T-cell (primary cell): ENCODE results near the gene KLF7. TPM values are rescaled to one million over a fixed set of nuclear protein-coding genes. Genes with fewer than 3 reads are reported as not detected.

Experiments
- ATAC-seq, 4 experiments: fragments of 200-7000 bp in 3 of 4; fragments of 150-1000 bp in 1 of 4; cut with Tn5 transposase; replicated peaks in 1 of 4; 1 replicate in 3 of 4; 2 replicates in 1 of 4; pipeline ENCODE4 v1.10.0; 2021; ENCODE audit warnings: moderate library complexity in 3 of 4, mild to moderate bottlenecking in 2 of 4, moderate number of reproducible peaks in 1 of 4
- CTCF ChIA-PET, 2 donors: fragments of 300-600 bp; sonication (Branson Sonifier 250); formaldehyde crosslinking; loops; one replicate each; lab custom pipeline; 2022; ENCODE audit warnings: antibody characterized with exemption in 2 of 2; lab: Charles Lee
- POLR2A ChIA-PET, 2 donors: fragments of 300-600 bp; sonication (Branson Sonifier 250); formaldehyde crosslinking; loops; one replicate each; lab custom pipeline; 2022; ENCODE audit warnings: antibody characterized with exemption in 2 of 2; lab: Charles Lee
- DNase-seq, 35 experiments: peaks; one replicate each; pipeline versions ENCODE4 v3.0.0 to v3.0.0-alpha.2; 2013 to 2023
- H3K27ac ChIP-seq: one replicate; pipeline ENCODE4 v1.5.1; 2013; ENCODE audit warnings: low read length
- H3K27me3 ChIP-seq, 2 experiments: replicated peaks in 1 of 2; 1 replicate in 1 of 2; 2 replicates in 1 of 2; pipeline versions ENCODE4 v1.6.1 to v1.7.0; 2013; ENCODE audit warnings: low read length in 1 of 2, mixed read lengths in 1 of 2; ENCODE audit not compliant: control insufficient read depth in 2 of 2, insufficient read depth in 2 of 2; ENCODE audit errors: extremely low read depth in 1 of 2
- H3K36me3 ChIP-seq, 2 donors: 1 replicate in 1 of 2; 2 replicates in 1 of 2; pipeline versions ENCODE4 v1.6.1 to v1.7.0; 2013; ENCODE audit warnings: low read length in 1 of 2; ENCODE audit not compliant: control insufficient read depth in 2 of 2, insufficient read depth in 1 of 2; ENCODE audit errors: extremely low read depth in 1 of 2
- H3K4me1 ChIP-seq, 2 experiments: 1 replicate in 1 of 2; 2 replicates in 1 of 2; pipeline versions ENCODE4 v1.6.1 to v1.7.0; 2013; ENCODE audit warnings: low read length in 2 of 2, mixed read lengths in 1 of 2; ENCODE audit not compliant: insufficient read depth in 2 of 2, control insufficient read depth in 1 of 2; ENCODE audit errors: extremely low read depth in 1 of 2
- H3K4me3 ChIP-seq, 2 donors: 1 replicate in 1 of 2; 2 replicates in 1 of 2; pipeline versions ENCODE4 v1.5.1 to v1.7.0; 2013; ENCODE audit warnings: mild to moderate bottlenecking in 2 of 2, low read length in 1 of 2, moderate library complexity in 1 of 2; ENCODE audit not compliant: control insufficient read depth in 1 of 2; ENCODE audit errors: extremely low read depth in 1 of 2
- H3K9me3 ChIP-seq: 2 replicates; pipeline ENCODE4 v1.7.0; 2013
- H3K27ac Mint-ChIP-seq, 2 donors: one replicate each; pipeline ENCODE4 v1.8.0; 2020 to 2021; ENCODE audit warnings: mild to moderate bottlenecking in 2 of 2, mixed read lengths in 2 of 2
- H3K27me3 Mint-ChIP-seq, 2 donors: one replicate each; pipeline ENCODE4 v1.8.0; 2021 to 2022; ENCODE audit warnings: mixed read lengths in 2 of 2
- H3K36me3 Mint-ChIP-seq: one replicate; pipeline ENCODE4 v1.8.0; 2021; ENCODE audit warnings: mixed read lengths
- H3K4me1 Mint-ChIP-seq, 3 donors: one replicate each; pipeline ENCODE4 v1.8.0; 2020 to 2022; ENCODE audit warnings: mixed read lengths in 3 of 3, mild to moderate bottlenecking in 1 of 3
- H3K4me3 Mint-ChIP-seq, 3 donors: one replicate each; pipeline ENCODE4 v1.8.0; 2020 to 2022; ENCODE audit warnings: mild to moderate bottlenecking in 3 of 3, mixed read lengths in 3 of 3, moderate library complexity in 3 of 3
- H3K9me3 Mint-ChIP-seq, 3 donors: one replicate each; pipeline ENCODE4 v1.8.0; 2020 to 2022; ENCODE audit warnings: mixed read lengths in 3 of 3
- WGBS: methylation state at CpG from one replicate; pipeline ENCODE4 v1.1.5; 2013; ENCODE audit warnings: missing lambda C conversion rate; ENCODE audit not compliant: insufficient coverage; 5-methylcytosine and 5-hydroxymethylcytosine counted together
- total RNA-seq, 35 experiments: library from RNA in 6 of 35; stranded (reverse) in 6 of 35; fragments of 120-200 nt in 1 of 35; gene quantifications; one replicate each; pipeline versions ENCODE4 v1.2.1 to v1.2.4 and lab custom pipeline; 2013 to 2026

Gene KLF7
- total RNA-seq, 5 donors from 2014 or later (not counting 1 experiment from before 2014, with no cell fraction given): 56.8 to 90.6 (median 65.7) TPM

GRCh38 chr2:207141386-207141785 is 24.4 kb downstream of the KLF7 start:
- no peaks in the 10 kb centered on the region for H3K9me3 Mint-ChIP-seq
- H3K27ac Mint-ChIP-seq: peak overlapping the region; percentile 92 to 97
- H3K27me3 ChIP-seq: no peaks in the 10 kb centered on the region
- no peaks in the 10 kb centered on the region for H3K9me3 ChIP-seq
- peak overlapping the region in 1 of 3 donors; percentile 68 for H3K4me3 Mint-ChIP-seq
- no peak overlapping the region for H3K4me3 ChIP-seq
- H3K4me1 Mint-ChIP-seq: peaks cover 72 to 88% (median 85%) of the 10 kb centered on the region in 3 donors
- no peak for DNase-seq
- peaks cover 14% of the 10 kb centered on the region for H3K36me3 Mint-ChIP-seq
- WGBS: 45% methylated on average over 1 of the region's 2 CpGs
- ChIA-PET CTCF (interaction anchor here (1.0 to 1.7 kb wide), 5 partner anchors 14 to 332 kb away, joined by 3 to 7 read pairs (median 3); no protein-coding TSS in a partner anchor), POLR2A (interaction anchor here (0.5 to 5.0 kb wide), 6 partner anchors 13 to 37 kb away, joined by 3 to 49 read pairs (median 4); partner anchors contain the start of gene KLF7 (in 2 of the 2))
- no peak for ATAC-seq
- no peaks in the 10 kb centered on the region for H3K36me3 ChIP-seq
- H3K4me1 ChIP-seq: peaks cover 33 to 37% of the 10 kb centered on the region in 2 experiments
- H3K27me3 Mint-ChIP-seq: no peaks in the 10 kb centered on the region
- H3K27ac ChIP-seq: peak overlapping the region; percentile 86

- DNase-seq (no peak), ATAC-seq (no peak)
- CTCF ChIA-PET: no interaction called here
- no peaks in the 10 kb centered on the region for H3K27me3 Mint-ChIP-seq
- H3K36me3 Mint-ChIP-seq: peaks cover 7% of the 10 kb centered on the region
- no peak overlapping the region for H3K4me3 Mint-ChIP-seq
- POLR2A ChIA-PET: interaction anchor here in 1 of 2 donors (5.0 kb wide), 1 partner anchor 25 kb away, joined by 49 read pairs; the partner anchor contains the start of gene KLF7
- peak overlapping the region; percentile 22 for H3K27ac ChIP-seq
- no peaks in the 10 kb centered on the region for H3K36me3 ChIP-seq
- H3K4me1 ChIP-seq: peaks cover 42 to 48% of the 10 kb centered on the region in 2 experiments
- peaks cover 72 to 88% (median 86%) of the 10 kb centered on the region in 3 donors for H3K4me1 Mint-ChIP-seq
- H3K9me3 Mint-ChIP-seq: no peaks in the 10 kb centered on the region
- H3K27me3 ChIP-seq: no peaks in the 10 kb centered on the region
- H3K9me3 ChIP-seq: no peaks in the 10 kb centered on the region
- H3K4me3 ChIP-seq: no peak overlapping the region
- peak overlapping the region; percentile 72 to 85 for H3K27ac Mint-ChIP-seq
Measured at GRCh38 chr2:207140265-207140664, 25.5 kb downstream of the KLF7 start.

GRCh38 chr2:207139552-207139951 is 26.2 kb downstream of the KLF7 start:
- Histone ChIP-seq H3K27me3 (no peaks in the 10 kb centered on the region), H3K27ac (no peak overlapping the region), H3K4me1 (peaks cover 45 to 48% of the 10 kb centered on the region in 2 experiments), H3K9me3 (no peaks in the 10 kb centered on the region), H3K36me3 (no peaks in the 10 kb centered on the region), H3K4me3 (no peak overlapping the region)
- CTCF ChIA-PET: interaction anchor here in 1 of 2 donors (0.6 kb wide), 1 partner anchor 18 kb away, joined by 3 read pairs; no protein-coding TSS in a partner anchor
- no peaks in the 10 kb centered on the region for H3K27me3 Mint-ChIP-seq
- ATAC-seq: no peak
- H3K36me3 Mint-ChIP-seq: peaks cover 9% of the 10 kb centered on the region
- WGBS: no CpG with 5 or more reads among the region's 4 CpGs
- H3K4me3 Mint-ChIP-seq: no peak overlapping the region
- DNase-seq: no peak
- H3K27ac Mint-ChIP-seq: peak overlapping the region in 1 of 2 donors; percentile 24
- H3K4me1 Mint-ChIP-seq: peaks cover 72 to 88% (median 86%) of the 10 kb centered on the region in 3 donors
- POLR2A ChIA-PET: interaction anchor here (0.6 to 1.6 kb wide), 4 partner anchors 12 to 358 kb away, joined by 3 to 4 read pairs (median 3); no protein-coding TSS in a partner anchor
- no peaks in the 10 kb centered on the region for H3K9me3 Mint-ChIP-seq

GRCh38 chr2:207138627-207139297 is 27.0 kb downstream of the KLF7 start:
- Mint-ChIP-seq H3K36me3 (peaks cover 15% of the 10 kb centered on the region), H3K9me3 (no peaks in the 10 kb centered on the region), H3K27ac (peak overlapping the region; percentile 24 to 49), H3K4me3 (no peak overlapping the region), H3K27me3 (no peaks in the 10 kb centered on the region), H3K4me1 (peaks cover 72 to 88% (median 85%) of the 10 kb centered on the region in 3 donors)
- WGBS: 94% methylated on average over 6 of the region's 9 CpGs
- Histone ChIP-seq H3K9me3 (no peaks in the 10 kb centered on the region), H3K4me1 (peaks cover 41 to 42% of the 10 kb centered on the region in 2 experiments), H3K27ac (no peak overlapping the region), H3K27me3 (no peaks in the 10 kb centered on the region), H3K36me3 (no peaks in the 10 kb centered on the region), H3K4me3 (no peak overlapping the region)
- ATAC-seq (no peak), DNase-seq (no peak)
- ChIA-PET POLR2A (interaction anchor here (0.5 to 1.6 kb wide), 3 partner anchors 11 to 105 kb away, joined by 3 to 4 read pairs (median 3); no protein-coding TSS in a partner anchor), CTCF (interaction anchor here in 1 of 2 donors (0.6 kb wide), 1 partner anchor 18 kb away, joined by 3 read pairs; no protein-coding TSS in a partner anchor)

GRCh38 chr2:207137596-207138337 is 28.0 kb downstream of the KLF7 start:
- H3K36me3 ChIP-seq: no peaks in the 10 kb centered on the region
- ChIA-PET CTCF (no interaction called here), POLR2A (no interaction called here)
- Mint-ChIP-seq H3K4me1 (peaks cover 72 to 87% (median 85%) of the 10 kb centered on the region in 3 donors), H3K9me3 (no peaks in the 10 kb centered on the region), H3K36me3 (peaks cover 22% of the 10 kb centered on the region), H3K27ac (no peak overlapping the region), H3K4me3 (no peak overlapping the region), H3K27me3 (no peaks in the 10 kb centered on the region)
- WGBS: 80% methylated on average over 1 of the region's 2 CpGs
- ATAC-seq (no peak), DNase-seq (no peak)
- H3K9me3 ChIP-seq: no peaks in the 10 kb centered on the region
- no peaks in the 10 kb centered on the region for H3K27me3 ChIP-seq
- peaks cover 40 to 43% of the 10 kb centered on the region in 2 experiments for H3K4me1 ChIP-seq
- no peak overlapping the region for H3K4me3 ChIP-seq
- no peak overlapping the region for H3K27ac ChIP-seq

GRCh38 chr2:207136874-207137273 is 28.9 kb downstream of the KLF7 start:
- H3K27ac Mint-ChIP-seq: no peak overlapping the region
- Histone ChIP-seq H3K4me3 (no peak overlapping the region), H3K4me1 (peaks cover 38 to 39% of the 10 kb centered on the region in 2 experiments), H3K9me3 (no peaks in the 10 kb centered on the region), H3K27me3 (no peaks in the 10 kb centered on the region), H3K27ac (no peak overlapping the region), H3K36me3 (no peaks in the 10 kb centered on the region)
- H3K9me3 Mint-ChIP-seq: no peaks in the 10 kb centered on the region
- WGBS: no CpG with 5 or more reads among the region's 2 CpGs
- no peak for DNase-seq
- ATAC-seq: no peak
- peaks cover 72 to 87% (median 85%) of the 10 kb centered on the region in 3 donors for H3K4me1 Mint-ChIP-seq
- no peak overlapping the region for H3K4me3 Mint-ChIP-seq
- peaks cover 22% of the 10 kb centered on the region for H3K36me3 Mint-ChIP-seq
- ChIA-PET POLR2A (no interaction called here), CTCF (no interaction called here)
- H3K27me3 Mint-ChIP-seq: no peaks in the 10 kb centered on the region
